ENCODE measurements around the gene NEUROD6.

The NEUROD6 gene

GRCh38 chr7:31370609-31371008, 30.1 kb upstream of the NEUROD6 start:
- no peak for TF ChIP-seq CTCF (conservative IDR thresholded peaks at IDR 0.05; ENCODE audit: low read depth, low read length)
- DNase-seq (ENCODE audit: low read depth) = no peak
- H3K4me3 ChIP-seq (ENCODE audit: low read depth, low read length) = no peak overlapping the region

- no peak for DNase-seq (ENCODE audit: low read depth)
- H3K4me3 ChIP-seq (ENCODE audit: low read depth, low read length) = no peak overlapping the region
- TF ChIP-seq CTCF (conservative IDR thresholded peaks at IDR 0.05; ENCODE audit: low read depth, low read length) = no peak
Observed at GRCh38 chr7:31368620-31369019, 28.1 kb upstream of the NEUROD6 start.

GRCh38 chr7:31363496-31363895, 23.0 kb upstream of the NEUROD6 start:
- TF ChIP-seq CTCF (conservative IDR thresholded peaks at IDR 0.05; ENCODE audit: low read depth, low read length) = no peak
- DNase-seq (ENCODE audit: low read depth) = no peak
- H3K4me3 ChIP-seq (ENCODE audit: low read depth, low read length) = no peak overlapping the region

- H3K4me3 ChIP-seq (ENCODE audit: low read depth, low read length) = no peak overlapping the region
- no peak for DNase-seq (ENCODE audit: low read depth)
- no peak for TF ChIP-seq CTCF (conservative IDR thresholded peaks at IDR 0.05; ENCODE audit: low read depth, low read length)
Observed at GRCh38 chr7:31363051-31363450, 22.5 kb upstream of the NEUROD6 start.

- H3K4me3 ChIP-seq (ENCODE audit: low read depth, low read length) = no peak overlapping the region
- no peak for TF ChIP-seq CTCF (conservative IDR thresholded peaks at IDR 0.05; ENCODE audit: low read depth, low read length)
Observed at GRCh38 chr7:31362401-31362800, 21.9 kb upstream of the NEUROD6 start.

GRCh38 chr7:31358467-31358866, 17.9 kb upstream of the NEUROD6 start:
- DNase-seq (ENCODE audit: low read depth) = no peak
- H3K4me3 ChIP-seq (ENCODE audit: low read depth, low read length) = no peak overlapping the region
- no peak for TF ChIP-seq CTCF (conservative IDR thresholded peaks at IDR 0.05; ENCODE audit: low read depth, low read length)

More at GRCh38 chr7:31362401-31362800, 21.9 kb upstream of the NEUROD6 start:
- no peak for DNase-seq (ENCODE audit: low read depth)

- no peak for TF ChIP-seq CTCF (conservative IDR thresholded peaks at IDR 0.05; ENCODE audit: low read depth, low read length)
- no peak for DNase-seq (ENCODE audit: low read depth)
- no peak overlapping the region for H3K4me3 ChIP-seq (ENCODE audit: low read depth, low read length)
Observed at GRCh38 chr7:31345421-31345820, 4.9 kb upstream of the NEUROD6 start.

Data from choroid plexus epithelial cell (primary cell).